ENCODE data around the gene LRRK1.

- TF ChIP-seq POLR2A (IDR thresholded peaks at IDR 0.05): no peak
- no peak for TF ChIP-seq CTCF (IDR thresholded peaks at IDR 0.05)
Observed at GRCh38 chr15:101037090-101037830, 118.1 kb downstream of the LRRK1 start.
